Esophagus squamous epithelium (tissue), 5 donors: ENCODE measurements around the gene KRT78. TPM values are rescaled to one million over a fixed set of nuclear protein-coding genes. Genes with fewer than 3 reads are reported as not detected.

Experiments used
- DNase-seq: peaks from one replicate; lab custom pipeline; 2025; lab: John Stamatoyannopoulos, UW
- H3K27ac ChIP-seq, 4 donors: fragments of 200-600 bp; sonication (generic); one replicate each; pipeline ENCODE4 v1.5.1; 2016 to 2019; ENCODE audit warnings: mild to moderate bottlenecking in 1 of 4
- H3K27me3 ChIP-seq, 4 donors: fragments of 200-600 bp; sonication (generic); 1 replicate in 3 of 4; 2 replicates in 1 of 4; pipeline versions ENCODE4 v1.5.1 to v1.6.0; 2017 to 2021; ENCODE audit warnings: antibody characterized with exemption in 1 of 4
- H3K36me3 ChIP-seq, 3 donors: fragments of 200-600 bp; sonication (generic); one replicate each; pipeline ENCODE4 v1.5.1; 2016 to 2019
- H3K4me1 ChIP-seq, 3 donors: fragments of 200-600 bp; sonication (generic); one replicate each; pipeline ENCODE4 v1.5.1; 2017 to 2019
- H3K4me3 ChIP-seq, 4 donors: fragments of 200-600 bp; sonication (generic); 1 replicate in 3 of 4; 2 replicates in 1 of 4; pipeline ENCODE4 v1.5.1; 2016 to 2019; ENCODE audit warnings: mild to moderate bottlenecking in 2 of 4, moderate library complexity in 1 of 4
- H3K9me3 ChIP-seq, 3 donors: fragments of 200-600 bp; sonication (generic); one replicate each; pipeline ENCODE4 v1.5.1; 2016 to 2019
- POLR2A ChIP-seq, 4 donors: fragments of 450-650 bp; IDR thresholded peaks; one replicate each; pipeline ENCODE4 v1.6.1; 2017; ENCODE audit warnings: antibody characterized with exemption in 4 of 4, mild to moderate bottlenecking in 4 of 4, moderate library complexity in 3 of 4
- WGBS, 2 donors: methylation state at CpG; one replicate each; pipeline ENCODE4 v1.1.5; 2018; 5-methylcytosine and 5-hydroxymethylcytosine counted together
- intact Hi-C: fragments of 100-400 bp; cut with DNase I; formaldehyde crosslinking; loops from one replicate; pipeline ENCODE4 v1.15.0; 2022
- total RNA-seq, 4 donors: library from RNA; depleted of rRNA; stranded (reverse); fragments of >200 nt; gene quantifications; one replicate each; pipeline ENCODE4 v1.1.0, GENCODE V29; 2016
- TF ChIP-seq, protein P1 (sequence below), 6 experiments: fragments of 450-650 bp in 4 of 6; fragments of 200-600 bp in 2 of 6; sonication (generic) in 2 of 6; IDR thresholded peaks; one replicate each; pipeline ENCODE4 v1.5.1; 2016 to 2019; ENCODE audit warnings: antibody characterized with exemption in 6 of 6, mild to moderate bottlenecking in 4 of 6, moderate library complexity in 4 of 6
- donor health status: DM: yes; HTN: yes; CAD: no.

Gene KRT78
- total RNA-seq, 4 donors from 2014 or later = 194 to 481 (median 307) TPM

DNA sequence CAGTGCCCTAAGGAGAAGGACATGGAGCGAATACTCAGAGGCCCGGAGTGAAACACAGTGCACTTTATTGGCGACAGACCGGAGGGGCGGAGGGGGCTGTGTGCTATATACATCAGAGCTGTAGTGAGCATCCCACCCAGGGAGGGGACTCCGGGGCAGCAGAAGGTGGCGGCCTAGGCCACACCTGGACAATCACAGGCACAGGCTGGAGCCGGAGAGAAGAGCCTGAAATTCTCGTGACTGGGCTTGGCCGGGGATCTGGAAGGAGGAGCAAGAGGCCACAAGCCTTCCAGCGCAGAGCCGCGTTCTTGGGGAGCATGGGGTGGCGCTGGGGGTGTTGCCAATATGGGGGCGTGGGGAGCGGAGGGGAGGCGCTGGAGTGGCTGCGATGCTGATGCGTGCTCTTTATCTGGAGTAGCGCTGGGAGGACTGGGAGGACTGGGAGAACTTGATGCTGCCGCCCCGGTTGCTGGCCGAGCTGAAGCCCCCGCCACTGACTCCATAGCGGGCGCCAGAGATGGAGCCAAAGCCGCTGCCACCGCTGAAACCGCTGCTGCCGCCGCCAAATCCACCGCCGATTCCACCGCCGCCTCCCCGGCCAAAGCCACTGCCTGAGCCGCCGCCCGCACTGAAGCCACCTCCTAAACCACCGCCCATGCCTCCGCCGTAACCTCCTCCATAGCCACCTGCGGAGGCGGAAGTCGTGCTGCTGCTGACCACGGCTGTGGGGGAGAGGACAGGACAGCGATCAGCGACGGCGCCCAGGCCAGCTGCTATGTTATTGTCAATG, 59.0 kb downstream of the KRT78 start:
- Histone ChIP-seq H3K4me1 (peaks cover 0 to 29% (median 7%) of the 10 kb centered on the region in 3 donors), H3K27me3 (peaks cover 0 to 37% (median 0%) of the 10 kb centered on the region in 4 donors), H3K36me3 (no peaks in the 10 kb centered on the region), H3K4me3 (peak overlapping the region in 3 of 4 donors; percentile 22 to 45 (median 29)), H3K27ac (no peak overlapping the region), H3K9me3 (no peaks in the 10 kb centered on the region)
- TF ChIP-seq POLR2A (IDR thresholded peaks at IDR 0.05) = no peak
- TF ChIP-seq, protein P1, sequence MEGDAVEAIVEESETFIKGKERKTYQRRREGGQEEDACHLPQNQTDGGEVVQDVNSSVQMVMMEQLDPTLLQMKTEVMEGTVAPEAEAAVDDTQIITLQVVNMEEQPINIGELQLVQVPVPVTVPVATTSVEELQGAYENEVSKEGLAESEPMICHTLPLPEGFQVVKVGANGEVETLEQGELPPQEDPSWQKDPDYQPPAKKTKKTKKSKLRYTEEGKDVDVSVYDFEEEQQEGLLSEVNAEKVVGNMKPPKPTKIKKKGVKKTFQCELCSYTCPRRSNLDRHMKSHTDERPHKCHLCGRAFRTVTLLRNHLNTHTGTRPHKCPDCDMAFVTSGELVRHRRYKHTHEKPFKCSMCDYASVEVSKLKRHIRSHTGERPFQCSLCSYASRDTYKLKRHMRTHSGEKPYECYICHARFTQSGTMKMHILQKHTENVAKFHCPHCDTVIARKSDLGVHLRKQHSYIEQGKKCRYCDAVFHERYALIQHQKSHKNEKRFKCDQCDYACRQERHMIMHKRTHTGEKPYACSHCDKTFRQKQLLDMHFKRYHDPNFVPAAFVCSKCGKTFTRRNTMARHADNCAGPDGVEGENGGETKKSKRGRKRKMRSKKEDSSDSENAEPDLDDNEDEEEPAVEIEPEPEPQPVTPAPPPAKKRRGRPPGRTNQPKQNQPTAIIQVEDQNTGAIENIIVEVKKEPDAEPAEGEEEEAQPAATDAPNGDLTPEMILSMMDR (IDR thresholded peaks at IDR 0.05) = no peak
- no peak for DNase-seq
- intact Hi-C loops = no loop called here
- WGBS, 2 donors = 38 to 41% methylated on average over 11 to 13 of the region's 50 CpGs

DNA sequence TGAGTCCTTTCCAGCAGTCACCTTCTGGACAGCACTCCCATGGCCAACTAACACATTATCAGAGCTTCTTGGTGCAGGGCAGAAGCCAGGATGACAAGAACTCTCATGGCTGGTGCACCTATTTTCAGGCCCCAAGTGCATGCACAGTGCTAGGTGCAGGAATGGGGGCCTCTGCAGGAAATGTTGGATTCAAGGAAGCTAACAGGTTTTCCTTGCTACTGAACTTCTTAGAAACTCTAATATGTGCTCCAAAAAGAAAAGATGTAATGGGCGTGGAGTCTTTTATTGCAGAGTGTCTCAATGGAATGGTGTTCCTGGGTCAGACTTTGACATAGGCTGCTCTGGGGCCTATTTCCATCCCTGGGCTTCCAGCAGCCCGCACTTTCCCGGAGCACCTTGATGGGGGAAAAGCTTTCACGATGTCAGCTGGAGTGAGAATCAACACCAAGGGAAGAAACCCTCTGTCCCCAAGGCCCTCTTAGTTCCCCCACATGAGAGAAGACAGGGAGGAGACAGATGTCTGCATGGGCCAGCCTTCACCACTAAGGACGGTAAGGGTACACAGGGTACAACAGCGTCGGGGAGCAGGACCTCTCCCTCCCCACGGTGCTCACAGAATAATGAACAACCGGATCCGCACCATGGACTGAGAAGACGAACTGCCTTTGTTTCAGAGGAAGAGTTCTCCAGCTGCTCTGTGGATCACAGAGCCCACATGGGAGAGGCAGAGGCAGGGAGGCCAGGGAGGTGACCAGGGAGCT, 59.7 kb downstream of the KRT78 start:
- peaks cover 0 to 44% (median 0%) of the 10 kb centered on the region in 4 donors for H3K27me3 ChIP-seq
- no peak for DNase-seq
- 80 to 85% methylated on average over 1 to 8 of the region's 11 CpGs for WGBS, 2 donors
- intact Hi-C loops = no loop called here
- TF ChIP-seq, protein P1 (IDR thresholded peaks at IDR 0.05) = no peak
- no peak for TF ChIP-seq POLR2A (IDR thresholded peaks at IDR 0.05)
- H3K4me3 ChIP-seq = no peak overlapping the region
- H3K36me3 ChIP-seq = no peaks in the 10 kb centered on the region
- no peaks in the 10 kb centered on the region for H3K9me3 ChIP-seq
- peaks cover 0 to 29% (median 7%) of the 10 kb centered on the region in 3 donors for H3K4me1 ChIP-seq
- H3K27ac ChIP-seq = no peak overlapping the region

DNA sequence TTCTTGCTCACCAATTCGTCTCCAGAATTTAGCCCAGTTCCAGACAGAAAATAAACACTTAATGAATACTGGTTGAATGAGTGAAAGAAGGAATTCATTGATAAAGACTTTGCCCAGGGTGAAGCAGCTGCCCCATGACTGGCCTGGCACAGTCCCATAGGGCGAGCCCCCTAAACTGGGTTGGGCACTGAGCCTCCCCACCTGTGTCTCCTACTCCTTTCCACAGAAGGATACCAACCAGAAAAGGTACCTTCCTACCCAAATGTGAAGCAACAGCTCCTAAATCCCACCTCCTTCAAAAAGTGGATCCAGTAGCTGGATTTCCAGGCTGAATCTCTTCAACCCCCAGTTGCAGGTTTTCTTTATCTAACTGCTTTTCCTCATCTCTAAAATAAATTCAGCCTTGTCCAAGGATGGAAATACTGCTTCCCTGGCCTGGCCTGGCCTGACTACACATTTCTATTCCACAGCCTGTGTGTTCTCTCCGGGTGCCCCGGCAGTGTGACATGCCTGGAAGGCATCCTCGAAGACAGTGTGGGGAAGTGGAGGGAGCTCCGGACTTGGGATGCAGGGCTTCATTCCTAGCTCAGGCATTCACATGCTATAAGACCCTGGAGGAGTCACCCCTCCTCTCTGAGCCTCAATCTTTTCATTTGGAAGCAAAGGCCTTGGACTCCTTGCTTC, 60.5 kb downstream of the KRT78 start:
- Histone ChIP-seq H3K27ac (no peak overlapping the region), H3K9me3 (no peaks in the 10 kb centered on the region), H3K27me3 (peaks cover 0 to 48% (median 0%) of the 10 kb centered on the region in 4 donors), H3K4me3 (no peak overlapping the region), H3K4me1 (peaks cover 0 to 29% (median 7%) of the 10 kb centered on the region in 3 donors), H3K36me3 (no peaks in the 10 kb centered on the region)
- TF ChIP-seq POLR2A (IDR thresholded peaks at IDR 0.05) = no peak
- TF ChIP-seq, protein P1 (IDR thresholded peaks at IDR 0.05) = no peak
- no peak for DNase-seq
- intact Hi-C loops = no loop called here
- whole genome bisulfite sequencing, 2 donors = 78 to 87% methylated on average over 6 of the region's 6 CpGs

Other genes with a start within 250 kb of the KRT78 start
- not detected for gene KRT72, start 247.5 kb downstream of the KRT78 start, total RNA-seq
- under 1 TPM in 1 of 4 donors, not detected in 3; 0.15 TPM for gene KRT73, start 230.4 kb downstream of the KRT78 start, total RNA-seq
- gene KRT2, start 196.8 kb downstream of the KRT78 start, total RNA-seq = under 1 TPM in 2 of 4 donors, not detected in 2; 0.95 to 0.99 TPM
- 10 to 100 TPM in 1 of 4 donors, 1 to 10 TPM in 2, under 1 TPM in 1; 0.19 to 43.7 (median 2.4) TPM for gene KRT1, start 168.6 kb downstream of the KRT78 start, total RNA-seq
- not detected for gene KRT77, start 145.5 kb downstream of the KRT78 start, total RNA-seq
- not detected for gene KRT76, start 71.6 kb downstream of the KRT78 start, total RNA-seq
- 1 to 10 TPM in 2 of 4 donors, under 1 TPM in 2; 0.57 to 1.6 (median 0.86) TPM for gene KRT3, start 52.9 kb downstream of the KRT78 start, total RNA-seq
- gene KRT4, start 34.9 kb downstream of the KRT78 start, total RNA-seq = over 10,000 TPM in 2 of 4 donors, 1,000 to 10,000 TPM in 2; 3,147 to 27,876 (median 8,563) TPM
- 1 to 10 TPM in 1 of 4 donors, not detected in 3; 1.8 TPM for gene KRT79, start 14.7 kb downstream of the KRT78 start, total RNA-seq
- gene KRT8, start 56.1 kb upstream of the KRT78 start, total RNA-seq = 10 to 100 TPM; 27.2 to 50.2 (median 38.2) TPM
- 100 to 1,000 TPM; 141 to 169 (median 153) TPM for gene KRT18, start 100.1 kb upstream of the KRT78 start, total RNA-seq
- 100 to 1,000 TPM; 225 to 571 (median 372) TPM for gene EIF4B, start 157.5 kb upstream of the KRT78 start, total RNA-seq
- 10 to 100 TPM; 10.8 to 82.0 (median 20.8) TPM for gene TNS2, start 201.1 kb upstream of the KRT78 start, total RNA-seq
- 10 to 100 TPM; 28.2 to 41.4 (median 29.2) TPM for gene SPRYD3, start 230.4 kb upstream of the KRT78 start, total RNA-seq
- gene IGFBP6, start 248.7 kb upstream of the KRT78 start, total RNA-seq = 100 to 1,000 TPM in 2 of 4 donors, 10 to 100 TPM in 2; 34.5 to 506 (median 94.0) TPM